AG04449 (cell line): ENCODE results near the gene CYB5A.

Experiments
- CTCF ChIA-PET: fragments of 350-600 bp; formaldehyde crosslinking; extraction: SDS; loops from one replicate; lab custom pipeline; 2021; ENCODE audit warnings: antibody characterized with exemption; lab: Yijun Ruan, JAX
- POLR2A ChIA-PET: fragments of 400-600, 350-600 bp; formaldehyde crosslinking; extraction: SDS; loops from one replicate; lab custom pipeline; 2020; ENCODE audit warnings: antibody characterized with exemption, inconsistent platforms; lab: Yijun Ruan, JAX
- DNase-seq: peaks from one replicate; pipeline ENCODE4 v3.0.0-alpha.2; 2010; ENCODE audit warnings: low read depth, low spot score
- H3K4me3 ChIP-seq: 2 replicates; pipeline ENCODE4 v1.5.1; 2011; ENCODE audit warnings: low read depth, mild to moderate bottlenecking, control low read depth, low read length
- TF ChIP-seq, protein P1 (sequence below): IDR thresholded peaks from one replicate; pipeline ENCODE4 v1.5.1; 2011; ENCODE audit warnings: mild to moderate bottlenecking, moderate library complexity, low read length, control low read depth, inconsistent platforms; ENCODE audit not compliant: insufficient read depth; ENCODE audit errors: missing control alignments

CYB5A gene

GRCh38 chr18:74221081-74221480 lies 70.7 kb downstream of the CYB5A start:
- CTCF ChIA-PET: no interaction called here
- DNase-seq: no peak
- TF ChIP-seq, protein P1, sequence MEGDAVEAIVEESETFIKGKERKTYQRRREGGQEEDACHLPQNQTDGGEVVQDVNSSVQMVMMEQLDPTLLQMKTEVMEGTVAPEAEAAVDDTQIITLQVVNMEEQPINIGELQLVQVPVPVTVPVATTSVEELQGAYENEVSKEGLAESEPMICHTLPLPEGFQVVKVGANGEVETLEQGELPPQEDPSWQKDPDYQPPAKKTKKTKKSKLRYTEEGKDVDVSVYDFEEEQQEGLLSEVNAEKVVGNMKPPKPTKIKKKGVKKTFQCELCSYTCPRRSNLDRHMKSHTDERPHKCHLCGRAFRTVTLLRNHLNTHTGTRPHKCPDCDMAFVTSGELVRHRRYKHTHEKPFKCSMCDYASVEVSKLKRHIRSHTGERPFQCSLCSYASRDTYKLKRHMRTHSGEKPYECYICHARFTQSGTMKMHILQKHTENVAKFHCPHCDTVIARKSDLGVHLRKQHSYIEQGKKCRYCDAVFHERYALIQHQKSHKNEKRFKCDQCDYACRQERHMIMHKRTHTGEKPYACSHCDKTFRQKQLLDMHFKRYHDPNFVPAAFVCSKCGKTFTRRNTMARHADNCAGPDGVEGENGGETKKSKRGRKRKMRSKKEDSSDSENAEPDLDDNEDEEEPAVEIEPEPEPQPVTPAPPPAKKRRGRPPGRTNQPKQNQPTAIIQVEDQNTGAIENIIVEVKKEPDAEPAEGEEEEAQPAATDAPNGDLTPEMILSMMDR: no peak
- POLR2A ChIA-PET: no interaction called here
- H3K4me3 ChIP-seq: no peak overlapping the region

GRCh38 chr18:74219056-74219455 lies 72.7 kb downstream of the CYB5A start:
- no peak for DNase-seq
- CTCF ChIA-PET: no interaction called here
- H3K4me3 ChIP-seq: no peak overlapping the region
- POLR2A ChIA-PET: no interaction called here
- TF ChIP-seq, protein P1: no peak

DNA sequence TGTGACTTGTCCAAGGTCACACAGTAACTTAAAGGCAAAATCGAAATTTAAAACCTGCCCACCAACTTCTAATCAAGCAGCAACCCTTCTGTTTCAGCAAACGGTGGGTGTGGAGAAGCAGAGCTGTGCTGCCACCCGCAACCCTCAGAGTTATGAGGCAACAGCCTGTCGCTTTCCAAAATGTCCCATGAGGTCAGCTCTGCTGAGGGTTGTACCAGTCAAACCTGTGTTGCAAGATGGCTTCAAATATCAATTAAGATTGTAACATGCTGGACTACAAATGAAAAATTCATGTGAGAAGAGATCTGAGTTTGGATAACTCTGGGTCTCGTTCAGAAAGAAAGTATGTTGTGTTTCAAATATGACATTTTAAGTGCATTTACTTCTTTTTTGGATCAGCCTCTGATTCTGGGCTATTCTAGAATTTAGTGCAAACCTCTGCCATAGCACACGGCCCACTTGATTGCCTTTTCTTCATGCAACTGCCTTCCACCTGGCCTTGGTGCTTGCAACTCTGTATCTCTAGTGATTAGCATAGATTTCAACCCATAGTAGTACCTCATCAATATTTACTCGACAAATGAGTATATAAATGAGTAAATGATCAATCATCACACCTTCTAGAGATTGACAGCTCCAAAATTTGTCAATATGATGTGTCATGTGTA lies 74.2 kb downstream of the CYB5A start:
- TF ChIP-seq, protein P1: no peak
- DNase-seq: no peak
- H3K4me3 ChIP-seq: no peak overlapping the region
- ChIA-PET POLR2A (no interaction called here), CTCF (no interaction called here)

- H3K4me3 ChIP-seq: no peak overlapping the region
- CTCF ChIA-PET: no interaction called here
- no peak for DNase-seq
- TF ChIP-seq, protein P1: no peak
- POLR2A ChIA-PET: no interaction called here
Observed at GRCh38 chr18:74216661-74217110, 75.1 kb downstream of the CYB5A start.

GRCh38 chr18:74215863-74216262 lies 75.9 kb downstream of the CYB5A start:
- no peak for DNase-seq
- H3K4me3 ChIP-seq: no peak overlapping the region
- ChIA-PET CTCF (interaction anchor here (0.6 to 1.2 kb wide), 2 partner anchors 18 to 31 kb away, joined by 3 read pairs; no protein-coding TSS in a partner anchor), POLR2A (no interaction called here)
- TF ChIP-seq, protein P1: no peak

- ChIA-PET CTCF (interaction anchor here (2.1 kb wide), 1 partner anchor 16 kb away, joined by 7 read pairs; no protein-coding TSS in a partner anchor), POLR2A (no interaction called here)
Observed at GRCh38 chr18:74213429-74213828, 78.3 kb downstream of the CYB5A start.

More at GRCh38 chr18:74213429-74213828, 78.3 kb downstream of the CYB5A start:
- no peak for DNase-seq
- TF ChIP-seq, protein P1: no peak
- no peak overlapping the region for H3K4me3 ChIP-seq
